ENCODE data around the gene SERGEF.

The SERGEF gene

GRCh38 chr11:18012906-18013781, at the start of gene SERGEF:
Gene SERGEF, minus strand, starts transcription at chr11:18013047. Its CDS starts 37 bp downstream, at chr11:18013010.
- no peak for TF ChIP-seq ZNF274 (IDR thresholded peaks at IDR 0.05; ENCODE audit: low read depth, low read length)
- H3K4me3 ChIP-seq (ENCODE audit: low read length), result peak within 1 kb of the TSS; percentile 87

- TF ChIP-seq ZNF274 (IDR thresholded peaks at IDR 0.05; ENCODE audit: low read depth, low read length), result no peak
- H3K4me3 ChIP-seq (ENCODE audit: low read length), result no peak overlapping the region
These were observed 48.5 kb upstream of the SERGEF start for GRCh38 chr11:18061351-18061750.

GRCh38 chr11:18056561-18057181, 43.8 kb upstream of the SERGEF start:
- TF ChIP-seq ZNF274 (IDR thresholded peaks at IDR 0.05; ENCODE audit: low read depth, low read length), result no peak
- H3K4me3 ChIP-seq (ENCODE audit: low read length), result no peak overlapping the region

- H3K4me3 ChIP-seq (ENCODE audit: low read length), result no peak overlapping the region
- no peak for TF ChIP-seq ZNF274 (IDR thresholded peaks at IDR 0.05; ENCODE audit: low read depth, low read length)
These were observed 41.8 kb upstream of the SERGEF start for GRCh38 chr11:18054511-18055103.

DNA sequence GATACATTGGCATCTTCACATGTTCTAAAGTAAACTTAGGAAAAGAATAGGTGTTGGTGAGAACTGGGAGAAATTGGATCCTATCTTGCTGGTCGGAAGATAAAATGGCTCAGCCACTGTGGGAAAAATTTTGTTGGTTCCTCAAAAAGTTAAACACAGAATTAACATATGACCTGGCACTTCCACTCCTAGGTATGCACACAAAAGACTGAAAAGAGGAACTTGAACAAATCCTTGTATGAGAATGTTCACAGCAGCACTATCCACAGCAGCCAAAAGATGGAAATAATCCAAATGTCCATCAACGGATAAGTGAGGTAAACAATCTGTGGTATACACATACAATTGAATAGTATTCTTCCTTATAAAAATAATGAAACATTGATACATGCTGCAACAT, 38.0 kb upstream of the SERGEF start:
- no peak for TF ChIP-seq ZNF274 (IDR thresholded peaks at IDR 0.05; ENCODE audit: low read depth, low read length)

DNA sequence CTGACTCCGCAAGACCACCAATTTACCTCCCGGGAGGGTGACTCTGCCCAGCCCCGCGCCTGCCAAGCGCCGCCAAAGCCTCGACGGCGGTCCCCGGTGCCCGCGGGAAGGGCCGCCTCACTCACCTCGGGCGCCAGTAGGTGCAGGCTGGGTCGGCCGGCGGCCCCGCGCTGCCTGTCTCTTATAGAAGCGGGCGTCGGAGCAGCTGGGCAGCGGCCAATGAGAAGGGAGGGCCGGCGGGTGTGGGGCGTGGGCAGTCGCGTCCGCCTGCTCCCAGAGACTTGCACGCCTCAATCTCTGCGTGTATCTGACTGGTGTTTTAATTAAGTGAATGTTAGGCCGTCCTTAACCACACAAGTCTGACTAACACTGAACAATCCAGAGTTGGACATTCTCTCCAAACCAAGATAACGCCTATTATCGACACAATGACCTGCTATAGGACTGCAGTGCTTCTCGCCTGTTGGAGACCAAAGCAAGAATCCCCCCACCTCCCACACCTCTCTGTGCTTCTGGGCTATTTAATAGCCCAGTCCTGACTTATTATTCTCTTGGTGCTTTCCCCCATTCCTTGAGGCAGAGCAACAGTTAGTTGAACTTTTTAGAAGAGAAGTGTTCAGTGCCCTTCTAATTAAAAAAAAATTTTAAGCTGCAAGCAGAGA, 33.4 kb upstream of the SERGEF start, which contains the start of gene TPH1:
TSS of gene TPH1 (minus strand) at position 154 of the 662 bp plus-strand sequence. CDS start 5,507 bp downstream, outside the sequence.
- no peak for TF ChIP-seq ZNF274 (IDR thresholded peaks at IDR 0.05; ENCODE audit: low read depth, low read length)
- H3K4me3 ChIP-seq (ENCODE audit: low read length), result no peak within 1 kb of the TSS

More for the DNA sequence above, 38.0 kb upstream of the SERGEF start:
- H3K4me3 ChIP-seq (ENCODE audit: low read length), result no peak overlapping the region

- TF ChIP-seq ZNF274 (IDR thresholded peaks at IDR 0.05; ENCODE audit: low read depth, low read length), result no peak
- H3K4me3 ChIP-seq (ENCODE audit: low read length), result no peak overlapping the region
These were observed 23.6 kb upstream of the SERGEF start for GRCh38 chr11:18036456-18036855.

- H3K4me3 ChIP-seq (ENCODE audit: low read length), result no peak overlapping the region
- no peak for TF ChIP-seq ZNF274 (IDR thresholded peaks at IDR 0.05; ENCODE audit: low read depth, low read length)
These were observed 14.6 kb upstream of the SERGEF start for GRCh38 chr11:18027475-18027874.

GRCh38 chr11:18022419-18022818, 9.6 kb upstream of the SERGEF start:
- TF ChIP-seq ZNF274 (IDR thresholded peaks at IDR 0.05; ENCODE audit: low read depth, low read length), result no peak
- H3K4me3 ChIP-seq (ENCODE audit: low read length), result no peak overlapping the region

DNA sequence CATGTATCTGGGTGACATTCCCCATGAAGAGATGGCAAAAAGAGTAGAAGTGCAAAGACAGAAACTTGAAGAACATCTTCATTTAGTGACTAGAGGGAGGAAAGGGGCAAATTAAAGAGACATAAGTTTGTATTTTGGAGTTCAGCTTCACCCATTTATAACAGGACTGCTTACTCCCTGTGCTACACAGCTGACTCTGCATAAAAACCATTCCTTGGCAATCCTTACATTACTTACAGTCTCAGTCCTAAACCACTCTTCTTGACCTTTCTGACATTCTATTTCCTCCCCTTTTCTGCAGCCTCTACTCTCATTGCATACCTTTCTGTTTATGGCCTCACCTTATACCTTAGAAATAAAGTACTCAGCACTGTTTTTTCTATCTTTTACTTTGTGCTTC, 6.8 kb upstream of the SERGEF start:
- no peak for TF ChIP-seq ZNF274 (IDR thresholded peaks at IDR 0.05; ENCODE audit: low read depth, low read length)
- H3K4me3 ChIP-seq (ENCODE audit: low read length), result no peak overlapping the region

DNA sequence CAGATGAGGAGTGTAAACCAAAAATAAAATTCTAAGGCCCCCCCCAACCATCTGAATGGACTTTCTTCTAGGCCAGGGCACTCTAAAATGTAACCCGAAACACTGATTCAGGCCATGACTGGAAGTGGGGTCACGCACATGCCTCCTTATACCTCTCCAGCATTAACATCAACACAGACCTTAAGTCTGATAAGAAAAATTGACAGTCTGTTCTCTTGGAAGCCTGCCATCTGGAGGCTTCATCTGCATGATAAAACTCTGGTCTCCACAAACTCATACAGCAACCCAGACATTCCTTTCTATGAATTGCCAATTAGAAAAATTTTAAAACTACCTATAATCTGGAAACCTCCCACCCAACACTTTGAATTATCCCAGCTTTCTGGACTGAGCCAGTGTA, 3.9 kb upstream of the SERGEF start:
- H3K4me3 ChIP-seq (ENCODE audit: low read length), result no peak overlapping the region
- no peak for TF ChIP-seq ZNF274 (IDR thresholded peaks at IDR 0.05; ENCODE audit: low read depth, low read length)

DNA sequence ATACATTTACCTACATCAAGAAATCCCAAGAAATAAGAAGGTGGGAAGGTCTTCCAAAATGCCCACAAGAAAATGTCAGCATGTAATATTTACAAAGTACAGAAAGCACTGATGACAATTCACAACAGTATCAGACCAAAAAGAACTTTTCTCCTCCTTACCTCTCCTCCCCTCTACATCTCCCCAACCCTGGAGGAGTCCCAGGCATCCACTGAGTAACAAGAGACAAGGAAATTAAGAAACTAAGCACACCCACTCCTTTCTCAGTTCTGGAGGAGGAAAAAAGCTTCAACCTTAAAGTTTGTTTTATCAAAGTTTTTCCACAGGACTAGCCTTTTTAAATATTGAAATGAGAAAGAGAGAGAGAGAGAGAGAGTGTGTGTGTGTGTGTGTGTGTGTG, 2.0 kb upstream of the SERGEF start:
- H3K4me3 ChIP-seq (ENCODE audit: low read length), result no peak overlapping the region
- no peak for TF ChIP-seq ZNF274 (IDR thresholded peaks at IDR 0.05; ENCODE audit: low read depth, low read length)

- H3K4me3 ChIP-seq (ENCODE audit: low read length), result peak overlapping the region; percentile 64; the same call in 1 of the 2 replicates
- no peak for TF ChIP-seq ZNF274 (IDR thresholded peaks at IDR 0.05; ENCODE audit: low read depth, low read length)
These were observed 1.1 kb upstream of the SERGEF start for GRCh38 chr11:18013790-18014507.
